Superior temporal gyrus (tissue), 1 donor: ENCODE measurements around the gene APLF.
"Not testable (repeated sequence)": the region's sequence is repeated elsewhere in the genome, so short reads cannot be mapped to it uniquely, and the experiment has no call there.

ENCODE experiments used
- DNase-seq: peaks from one replicate; pipeline ENCODE4 v3.0.0-alpha.2; 2016; ENCODE audit errors: extremely low spot score

Gene APLF

GRCh38 chr2:68579689-68580088, 112.3 kb downstream of the APLF start:
- no peak for DNase-seq

DNA sequence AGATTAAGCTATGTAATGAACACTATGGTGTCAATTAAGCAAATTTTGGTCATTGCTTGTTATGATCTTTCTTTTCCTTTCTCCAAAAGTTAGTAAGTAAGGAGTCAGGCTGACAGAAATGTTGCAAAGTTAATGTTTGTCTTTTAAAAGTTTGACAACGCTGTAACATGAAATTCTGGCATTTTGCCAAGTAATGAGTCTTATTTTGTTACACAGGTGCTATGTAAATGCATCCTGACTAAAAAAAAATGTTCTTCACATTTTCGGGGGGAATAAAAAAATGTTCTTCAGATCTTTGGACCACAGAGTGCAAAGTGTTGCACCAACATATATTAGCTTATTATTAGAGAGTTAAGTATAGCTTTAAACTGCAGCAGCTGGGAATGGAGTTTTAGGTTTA, 121.2 kb downstream of the APLF start:
- no peak for DNase-seq

GRCh38 chr2:68589963-68590362, 122.6 kb downstream of the APLF start:
- no peak for DNase-seq

DNA sequence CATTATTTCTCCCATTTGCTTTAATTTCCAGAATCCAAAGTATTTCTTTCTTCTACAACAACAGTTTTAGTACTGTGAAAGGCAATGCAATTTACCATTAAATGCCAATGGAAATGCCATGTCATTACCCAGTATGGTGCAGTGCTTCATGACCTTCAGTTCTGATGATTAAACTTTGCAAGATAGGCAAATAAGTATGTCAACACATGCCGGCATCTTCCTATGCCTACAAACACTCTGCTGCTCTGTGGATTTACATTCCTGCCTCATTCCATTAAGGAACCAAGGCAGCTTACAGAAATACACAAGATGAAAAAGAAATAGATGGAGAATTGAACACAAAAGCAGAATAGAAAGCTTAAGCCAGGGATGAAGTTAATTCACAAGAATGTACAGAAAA, 123.3 kb downstream of the APLF start:
- DNase-seq, result no peak

- DNase-seq, result no peak
Measured at GRCh38 chr2:68591225-68591624, 123.8 kb downstream of the APLF start.

DNA sequence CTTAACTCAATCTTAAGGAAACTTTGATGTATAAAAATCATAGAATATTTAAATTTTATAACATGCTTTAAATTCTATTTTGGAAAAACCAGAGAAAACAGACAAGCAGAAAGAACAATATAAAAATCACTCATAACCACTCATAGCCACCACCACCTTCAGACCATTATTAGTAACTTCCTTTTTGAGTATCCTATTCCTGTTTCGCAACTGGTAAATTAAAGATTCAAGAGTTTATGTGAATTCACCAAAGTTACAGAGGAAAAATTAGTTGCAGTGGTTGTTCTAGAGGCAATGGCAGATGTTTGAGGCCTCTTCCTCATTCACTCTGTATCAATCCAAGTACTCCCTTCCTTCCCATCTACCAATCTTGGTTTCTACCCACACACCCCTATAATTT, 126.7 kb downstream of the APLF start:
- no peak for DNase-seq

DNA sequence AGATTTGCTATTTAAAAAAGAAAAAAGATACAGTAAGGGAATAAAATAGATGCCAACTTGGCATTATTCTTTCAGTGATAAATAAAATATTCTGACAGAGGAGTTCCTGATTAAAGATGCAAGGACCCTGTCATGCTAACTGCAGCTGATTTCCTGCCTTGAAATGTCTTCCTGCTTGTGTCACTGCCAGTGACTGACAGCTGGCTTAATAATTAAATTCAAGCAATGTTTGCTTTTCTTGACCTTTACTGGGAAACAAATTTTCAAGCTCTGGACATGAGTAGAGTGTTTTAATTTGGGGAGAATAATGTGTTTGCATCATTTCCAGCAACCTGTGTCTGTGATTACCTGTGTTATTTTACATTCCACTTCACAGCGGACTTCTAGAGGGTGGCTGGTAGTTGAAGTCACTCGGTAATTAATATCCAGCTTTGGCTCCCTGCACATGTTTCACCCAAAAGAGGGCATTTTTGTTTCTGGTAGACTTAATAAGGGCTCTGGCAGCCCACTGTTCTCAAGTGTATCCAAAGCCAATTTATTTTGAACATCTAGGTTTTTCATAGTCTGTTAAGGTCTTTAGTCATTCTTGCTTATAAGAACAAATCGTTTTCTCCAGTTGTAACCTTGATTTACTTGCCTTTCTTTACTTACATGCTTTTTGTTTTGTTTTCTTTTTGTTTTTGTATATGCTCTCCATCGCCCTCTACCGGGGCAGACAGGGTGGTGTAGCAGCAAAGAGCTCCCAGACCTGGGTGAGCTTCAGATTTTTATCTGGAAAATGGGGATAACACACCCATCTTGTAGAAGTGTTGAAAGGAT, 127.5 kb downstream of the APLF start:
- no peak for DNase-seq

DNA sequence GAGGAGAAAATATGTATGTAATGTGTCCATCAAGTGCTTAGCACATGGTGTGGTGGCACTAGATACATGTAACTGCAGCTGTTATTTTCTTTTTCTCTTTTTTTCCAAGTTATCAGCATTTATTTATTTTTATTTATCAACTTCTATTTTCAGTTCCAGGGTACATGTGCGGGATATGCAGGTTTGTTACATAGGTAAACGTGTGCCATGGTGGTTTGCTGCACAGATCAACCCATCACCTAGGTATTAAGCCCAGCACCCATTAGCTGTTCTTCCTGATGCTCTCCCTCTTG, 128.1 kb downstream of the APLF start:
- not testable (repeated sequence) for DNase-seq

DNA sequence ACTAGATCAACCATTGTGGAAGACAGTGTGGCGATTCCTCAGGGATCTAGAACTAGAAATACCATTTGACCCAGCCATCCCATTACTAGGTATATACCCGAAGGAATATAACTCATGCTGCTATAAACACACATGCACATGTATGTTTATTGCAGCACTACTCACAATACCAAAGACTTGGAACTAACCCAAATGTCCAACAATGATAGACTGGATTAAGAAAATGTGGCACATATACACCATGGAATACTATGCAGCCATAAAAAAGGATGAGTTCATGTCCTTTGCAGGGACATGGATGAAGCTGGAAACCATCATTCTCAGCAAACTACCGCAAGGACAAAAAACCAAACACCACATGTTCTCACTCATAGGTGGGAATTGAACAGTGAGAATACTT, 133.1 kb downstream of the APLF start:
- not testable (repeated sequence) for DNase-seq

GRCh38 chr2:68603059-68603458, 135.7 kb downstream of the APLF start:
- DNase-seq, result no peak

- no peak for DNase-seq
Measured at GRCh38 chr2:68604077-68604476, 136.7 kb downstream of the APLF start.

GRCh38 chr2:68605939-68606338, 138.6 kb downstream of the APLF start:
- no peak for DNase-seq

- DNase-seq, result no peak
Measured at GRCh38 chr2:68606759-68607158, 139.4 kb downstream of the APLF start.

- DNase-seq, result no peak
Measured at GRCh38 chr2:68607837-68608236, 140.5 kb downstream of the APLF start.

GRCh38 chr2:68612765-68613519, 145.6 kb downstream of the APLF start:
- DNase-seq, result no peak

- no peak for DNase-seq
Measured at GRCh38 chr2:68620772-68621171, 153.4 kb downstream of the APLF start.

GRCh38 chr2:68623820-68624219, 156.4 kb downstream of the APLF start:
- no peak for DNase-seq

- DNase-seq, result no peak
Measured at GRCh38 chr2:68627615-68628014, 160.2 kb downstream of the APLF start.
